ENCODE measurements around the gene PRTN3.

PRTN3 gene

GRCh38 chr19:827314-827709, 13.5 kb upstream of the PRTN3 start:
- Histone ChIP-seq H3K4me1 (ENCODE audit: control insufficient read depth, low read depth, low read length) (no peaks in the 10 kb centered on the region), H3K79me2 (ENCODE audit: control insufficient read depth, insufficient read depth, low read length) (no peaks in the 10 kb centered on the region), H3K79me1 (ENCODE audit: low read length) (no peaks in the 10 kb centered on the region), H3K23ac (ENCODE audit: low read length) (no peak overlapping the region), H4K8ac (ENCODE audit: low read depth, low read length) (no peak overlapping the region), H3K56ac (ENCODE audit: low read length) (no peak overlapping the region), H2BK120ac (ENCODE audit: low read depth, low read length) (no peak overlapping the region), H2BK5ac (ENCODE audit: low read length) (no peak overlapping the region), H3K4ac (ENCODE audit: low read depth, low read length) (no peak overlapping the region), H3K18ac (ENCODE audit: low read length) (no peak overlapping the region), H2BK15ac (replicated peaks; ENCODE audit: low read depth) (no peak overlapping the region), H3K4me3 (ENCODE audit: low read length) (no peak overlapping the region), H3K36me3 (ENCODE audit: control insufficient read depth, insufficient read depth, low read length) (no peaks in the 10 kb centered on the region), H3K9ac (ENCODE audit: low read length) (no peak overlapping the region), H3K27me3 (ENCODE audit: insufficient read depth, low read length, poor library complexity) (no peaks in the 10 kb centered on the region), H3K4me2 (ENCODE audit: low read length) (no peak overlapping the region), H2AK5ac (ENCODE audit: low read length) (no peak overlapping the region), H4K5ac (ENCODE audit: low read length) (no peak overlapping the region), H3K27ac (ENCODE audit: low read depth, low read length) (no peak overlapping the region)
- DNase-seq, result no peak
- WGBS (ENCODE audit: extremely low coverage, insufficient coverage, low lambda C conversion rate), result no CpG with 5 or more reads among the region's 11 CpGs

DNA sequence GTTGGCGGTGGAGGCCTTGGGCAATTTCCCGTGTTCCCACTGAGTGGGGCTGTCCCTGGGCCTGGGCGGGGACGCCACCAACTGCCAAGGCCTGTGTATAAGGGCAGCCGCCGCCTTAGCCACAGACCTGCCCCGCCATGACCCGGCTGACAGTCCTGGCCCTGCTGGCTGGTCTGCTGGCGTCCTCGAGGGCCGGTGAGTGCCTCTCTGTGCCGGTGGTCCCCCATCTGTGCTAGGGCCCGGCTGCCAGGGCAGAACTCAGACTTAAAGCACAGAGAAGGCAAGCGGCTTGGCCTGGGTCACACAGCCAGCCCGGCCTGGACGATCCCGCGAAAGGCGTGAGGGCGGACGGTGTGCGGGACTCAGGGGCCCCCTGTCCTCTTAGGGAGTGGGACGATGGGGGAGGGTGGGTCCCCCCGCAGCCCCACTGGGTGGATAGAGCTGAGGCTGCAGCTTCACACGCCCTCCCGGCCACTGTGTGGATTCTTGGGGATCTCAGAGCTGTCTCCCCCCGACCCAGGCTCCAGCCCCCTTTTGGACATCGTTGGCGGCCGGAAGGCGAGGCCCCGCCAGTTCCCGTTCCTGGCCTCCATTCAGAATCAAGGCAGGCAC, 13.0 kb upstream of the PRTN3 start, which contains the start of gene AZU1:
Gene AZU1 (plus strand): TSS at position 128 of the 612 bp plus-strand sequence. CDS start 10 bp downstream, at position 138.
- Histone ChIP-seq H3K36me3 (ENCODE audit: control insufficient read depth, insufficient read depth, low read length) (no peaks in the 10 kb centered on the region), H2BK15ac (replicated peaks; ENCODE audit: low read depth) (no peak within 1 kb of the TSS), H2BK5ac (ENCODE audit: low read length) (no peak within 1 kb of the TSS), H4K5ac (ENCODE audit: low read length) (no peak within 1 kb of the TSS), H2BK120ac (ENCODE audit: low read depth, low read length) (no peak within 1 kb of the TSS), H3K27ac (ENCODE audit: low read depth, low read length) (no peak within 1 kb of the TSS), H2AK5ac (ENCODE audit: low read length) (no peak within 1 kb of the TSS), H3K79me1 (ENCODE audit: low read length) (no peaks in the 10 kb centered on the region), H4K8ac (ENCODE audit: low read depth, low read length) (no peak within 1 kb of the TSS), H3K4me2 (ENCODE audit: low read length) (no peak within 1 kb of the TSS), H3K23ac (ENCODE audit: low read length) (no peak within 1 kb of the TSS), H3K9ac (ENCODE audit: low read length) (no peak within 1 kb of the TSS), H3K27me3 (ENCODE audit: insufficient read depth, low read length, poor library complexity) (no peaks in the 10 kb centered on the region), H3K4me3 (ENCODE audit: low read length) (no peak within 1 kb of the TSS), H3K56ac (ENCODE audit: low read length) (no peak within 1 kb of the TSS), H3K18ac (ENCODE audit: low read length) (no peak within 1 kb of the TSS), H3K4ac (ENCODE audit: low read depth, low read length) (no peak within 1 kb of the TSS), H3K4me1 (ENCODE audit: control insufficient read depth, low read depth, low read length) (no peaks in the 10 kb centered on the region), H3K79me2 (ENCODE audit: control insufficient read depth, insufficient read depth, low read length) (no peaks in the 10 kb centered on the region)
- no CpG with 5 or more reads among the region's 33 CpGs for WGBS (ENCODE audit: extremely low coverage, insufficient coverage, low lambda C conversion rate)
- no peak for DNase-seq

- Histone ChIP-seq H2BK15ac (replicated peaks; ENCODE audit: low read depth) (no peak overlapping the region), H2AK5ac (ENCODE audit: low read length) (no peak overlapping the region), H4K5ac (ENCODE audit: low read length) (no peak overlapping the region), H3K4me1 (ENCODE audit: control insufficient read depth, low read depth, low read length) (no peaks in the 10 kb centered on the region), H3K79me2 (ENCODE audit: control insufficient read depth, insufficient read depth, low read length) (no peaks in the 10 kb centered on the region), H3K4ac (ENCODE audit: low read depth, low read length) (no peak overlapping the region), H3K56ac (ENCODE audit: low read length) (no peak overlapping the region), H3K18ac (ENCODE audit: low read length) (no peak overlapping the region), H3K27me3 (ENCODE audit: insufficient read depth, low read length, poor library complexity) (no peaks in the 10 kb centered on the region), H2BK120ac (ENCODE audit: low read depth, low read length) (no peak overlapping the region), H3K4me2 (ENCODE audit: low read length) (no peak overlapping the region), H3K79me1 (ENCODE audit: low read length) (no peaks in the 10 kb centered on the region), H3K27ac (ENCODE audit: low read depth, low read length) (no peak overlapping the region), H3K36me3 (ENCODE audit: control insufficient read depth, insufficient read depth, low read length) (no peaks in the 10 kb centered on the region), H3K9ac (ENCODE audit: low read length) (no peak overlapping the region), H3K4me3 (ENCODE audit: low read length) (no peak overlapping the region), H3K23ac (ENCODE audit: low read length) (no peak overlapping the region), H2BK5ac (ENCODE audit: low read length) (no peak overlapping the region), H4K8ac (ENCODE audit: low read depth, low read length) (no peak overlapping the region)
- no peak for DNase-seq
- no CpG with 5 or more reads among the region's 18 CpGs for WGBS (ENCODE audit: extremely low coverage, insufficient coverage, low lambda C conversion rate)
These were observed 11.6 kb upstream of the PRTN3 start for GRCh38 chr19:829129-829758.

DNA sequence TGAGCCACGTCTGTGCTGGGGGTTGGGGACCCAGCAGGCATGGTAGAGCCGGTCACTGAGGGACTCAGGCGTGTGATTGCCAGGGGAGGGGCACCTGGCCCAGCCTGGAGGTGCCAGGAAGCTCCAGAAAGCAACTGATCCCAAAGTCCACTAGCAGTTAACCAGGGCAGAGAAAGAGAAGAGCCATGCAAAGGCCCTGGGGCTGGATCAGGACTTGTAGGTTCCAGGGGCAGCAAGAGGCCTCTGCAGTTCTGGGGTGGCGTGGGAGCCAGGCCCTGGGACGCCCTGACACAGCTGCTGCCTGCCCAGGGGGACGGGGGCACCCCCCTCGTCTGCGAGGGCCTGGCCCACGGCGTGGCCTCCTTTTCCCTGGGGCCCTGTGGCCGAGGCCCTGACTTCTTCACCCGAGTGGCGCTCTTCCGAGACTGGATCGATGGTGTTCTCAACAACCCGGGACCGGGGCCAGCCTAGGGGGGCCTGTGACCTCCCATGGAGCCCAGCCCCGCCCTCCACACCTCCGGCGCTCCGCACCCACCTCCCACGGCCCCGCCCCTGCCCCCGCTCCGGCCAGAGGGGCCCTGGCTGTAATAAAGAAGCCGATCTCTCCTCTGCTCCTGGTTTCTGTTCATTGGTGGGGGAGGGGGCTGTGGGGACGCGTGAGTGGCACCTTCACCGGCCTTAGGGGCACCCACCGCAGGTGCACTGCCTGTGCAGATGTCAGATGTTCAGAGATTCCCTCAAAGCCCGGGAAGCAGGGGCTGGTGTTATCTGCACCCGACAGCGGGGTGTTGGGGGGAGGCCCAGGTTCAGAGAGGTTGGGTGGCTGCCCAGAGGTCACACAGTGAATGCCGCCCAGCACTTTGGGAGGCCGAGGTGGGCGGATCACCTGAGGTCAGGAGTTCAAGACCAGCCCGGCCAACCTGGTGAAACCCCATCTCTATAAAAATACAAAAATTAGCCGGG, 9.1 kb upstream of the PRTN3 start:
- Histone ChIP-seq H2BK15ac (replicated peaks; ENCODE audit: low read depth) (no peak overlapping the region), H3K56ac (ENCODE audit: low read length) (no peak overlapping the region), H4K5ac (ENCODE audit: low read length) (no peak overlapping the region), H3K4me1 (ENCODE audit: control insufficient read depth, low read depth, low read length) (no peaks in the 10 kb centered on the region), H3K79me1 (ENCODE audit: low read length) (no peaks in the 10 kb centered on the region), H3K36me3 (ENCODE audit: control insufficient read depth, insufficient read depth, low read length) (no peaks in the 10 kb centered on the region), H4K8ac (ENCODE audit: low read depth, low read length) (no peak overlapping the region), H3K18ac (ENCODE audit: low read length) (no peak overlapping the region), H3K79me2 (ENCODE audit: control insufficient read depth, insufficient read depth, low read length) (no peaks in the 10 kb centered on the region), H3K27ac (ENCODE audit: low read depth, low read length) (no peak overlapping the region), H2BK5ac (ENCODE audit: low read length) (no peak overlapping the region), H2AK5ac (ENCODE audit: low read length) (no peak overlapping the region), H3K23ac (ENCODE audit: low read length) (no peak overlapping the region), H3K27me3 (ENCODE audit: insufficient read depth, low read length, poor library complexity) (no peaks in the 10 kb centered on the region), H2BK120ac (ENCODE audit: low read depth, low read length) (no peak overlapping the region), H3K4me2 (ENCODE audit: low read length) (no peak overlapping the region), H3K4me3 (ENCODE audit: low read length) (no peak overlapping the region), H3K4ac (ENCODE audit: low read depth, low read length) (no peak overlapping the region), H3K9ac (ENCODE audit: low read length) (no peak overlapping the region)
- DNase-seq, result no peak
- WGBS (ENCODE audit: extremely low coverage, insufficient coverage, low lambda C conversion rate), result no CpG with 5 or more reads among the region's 38 CpGs

- no CpG with 5 or more reads among the region's 24 CpGs for WGBS (ENCODE audit: extremely low coverage, insufficient coverage, low lambda C conversion rate)
- H3K27me3 ChIP-seq (ENCODE audit: insufficient read depth, low read length, poor library complexity), result no peaks in the 10 kb centered on the region
- no peak overlapping the region for H3K27ac ChIP-seq (ENCODE audit: low read depth, low read length)
- DNase-seq, result no peak
- no peak overlapping the region for H2BK120ac ChIP-seq (ENCODE audit: low read depth, low read length)
- H3K56ac ChIP-seq (ENCODE audit: low read length), result no peak overlapping the region
- H3K79me2 ChIP-seq (ENCODE audit: control insufficient read depth, insufficient read depth, low read length), result no peaks in the 10 kb centered on the region
- H2BK5ac ChIP-seq (ENCODE audit: low read length), result no peak overlapping the region
- H4K8ac ChIP-seq (ENCODE audit: low read depth, low read length), result no peak overlapping the region
- no peak overlapping the region for H3K4me3 ChIP-seq (ENCODE audit: low read length)
- H4K5ac ChIP-seq (ENCODE audit: low read length), result no peak overlapping the region
- no peaks in the 10 kb centered on the region for H3K79me1 ChIP-seq (ENCODE audit: low read length)
- H3K36me3 ChIP-seq (ENCODE audit: control insufficient read depth, insufficient read depth, low read length), result no peaks in the 10 kb centered on the region
- H3K9ac ChIP-seq (ENCODE audit: low read length), result no peak overlapping the region
- no peak overlapping the region for H2BK15ac ChIP-seq (replicated peaks; ENCODE audit: low read depth)
- H3K4ac ChIP-seq (ENCODE audit: low read depth, low read length), result no peak overlapping the region
- no peak overlapping the region for H3K18ac ChIP-seq (ENCODE audit: low read length)
- no peak overlapping the region for H3K23ac ChIP-seq (ENCODE audit: low read length)
- H2AK5ac ChIP-seq (ENCODE audit: low read length), result no peak overlapping the region
- H3K4me1 ChIP-seq (ENCODE audit: control insufficient read depth, low read depth, low read length), result no peaks in the 10 kb centered on the region
- no peak overlapping the region for H3K4me2 ChIP-seq (ENCODE audit: low read length)
These were observed 6.6 kb upstream of the PRTN3 start for GRCh38 chr19:834216-834615.

Measured in mesendoderm (in vitro differentiated cells).